EH (cell line): ENCODE measurements around the gene RGS7.
A peak's percentile ranks its signal among the peaks of the same experiment; 100 is the strongest.
"Not testable (repeated sequence)": the region's sequence is repeated elsewhere in the genome, so short reads cannot be mapped to it uniquely, and the experiment has no call there.

Experiments used
- DNase-seq: peaks from one replicate; pipeline ENCODE4 v3.0.0-alpha.2; 2015; ENCODE audit warnings: low read depth

Gene RGS7

DNA sequence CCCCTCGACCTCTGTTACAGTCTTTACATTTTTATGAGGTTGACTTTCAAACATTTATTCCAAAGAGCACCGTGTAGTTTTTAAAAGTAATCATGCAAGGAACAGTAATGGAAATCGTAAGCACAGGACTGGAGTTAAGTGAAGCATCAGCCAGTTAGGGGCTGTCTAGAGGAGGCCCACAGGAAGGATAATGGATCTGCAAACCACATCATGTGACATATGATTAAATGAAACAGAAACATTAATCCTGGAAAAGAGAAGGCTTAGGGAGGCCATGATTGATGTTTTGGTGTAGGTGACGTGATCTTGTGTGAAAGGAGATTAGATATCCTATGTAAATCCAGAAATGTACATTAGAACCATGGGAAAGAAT is 25.0 kb downstream of the RGS7 start:
- no peak for DNase-seq

- no peak for DNase-seq
Measured at GRCh38 chr1:241331328-241332036, 25.5 kb downstream of the RGS7 start.

- DNase-seq, result no peak
Measured at GRCh38 chr1:241330619-241331327, 26.2 kb downstream of the RGS7 start.

- DNase-seq, result no peak
Measured at GRCh38 chr1:241325456-241325855, 31.5 kb downstream of the RGS7 start.

DNA sequence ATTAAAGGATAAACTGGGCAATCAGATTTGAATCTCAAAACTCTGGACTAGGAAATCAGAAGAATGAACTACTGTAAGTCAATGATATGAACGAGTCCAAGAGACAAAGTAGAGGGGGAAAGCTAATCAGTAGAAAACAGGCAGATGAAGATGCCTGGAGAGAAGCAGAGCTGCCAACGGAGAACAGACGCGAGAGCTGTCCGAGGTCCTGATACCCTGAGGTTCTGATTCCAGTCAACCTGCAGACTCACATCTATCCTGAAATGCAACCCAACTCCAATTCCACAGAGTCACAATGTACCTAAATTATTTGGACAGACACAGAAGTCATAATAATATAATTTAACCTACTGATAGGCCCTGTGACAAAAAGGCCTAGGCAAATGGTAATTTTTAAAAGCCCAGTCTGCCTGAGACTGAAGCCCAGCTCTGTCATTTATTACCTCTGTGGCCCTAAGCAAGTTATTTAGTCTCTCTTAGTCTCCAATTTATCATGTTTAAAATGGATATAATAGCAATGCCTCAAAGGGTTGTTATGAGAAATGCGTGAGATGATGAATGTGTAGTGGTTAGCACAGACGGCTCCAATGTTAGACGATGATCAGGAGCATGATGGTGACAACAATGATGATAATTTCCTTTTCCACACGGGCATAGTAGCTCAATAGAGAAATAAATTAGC is 33.4 kb downstream of the RGS7 start:
- peak; percentile 69 for DNase-seq

- DNase-seq, result no peak
Measured at GRCh38 chr1:241317676-241318075, 39.3 kb downstream of the RGS7 start.

DNA sequence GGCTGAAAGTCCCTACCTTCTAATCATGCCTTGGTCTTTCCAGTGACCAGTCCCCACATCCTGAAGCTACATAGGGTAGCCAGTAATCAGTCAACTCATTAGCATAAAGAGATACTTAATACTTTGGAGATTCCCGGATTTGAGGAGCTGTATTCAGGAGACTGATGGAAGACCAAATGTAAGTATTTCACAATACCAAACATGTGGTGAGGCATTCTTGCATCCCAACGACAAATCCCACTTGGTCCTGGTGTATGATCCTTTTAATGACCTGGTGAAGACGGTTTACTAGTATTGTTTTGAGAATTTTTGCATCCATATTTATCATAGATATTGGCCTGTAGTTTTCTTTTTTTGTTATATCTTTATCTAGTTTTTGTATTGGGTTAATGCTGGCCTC is 40.6 kb downstream of the RGS7 start:
- no peak for DNase-seq

- DNase-seq, result peak; percentile 15
Measured at GRCh38 chr1:241311056-241311746, 45.8 kb downstream of the RGS7 start.

DNA sequence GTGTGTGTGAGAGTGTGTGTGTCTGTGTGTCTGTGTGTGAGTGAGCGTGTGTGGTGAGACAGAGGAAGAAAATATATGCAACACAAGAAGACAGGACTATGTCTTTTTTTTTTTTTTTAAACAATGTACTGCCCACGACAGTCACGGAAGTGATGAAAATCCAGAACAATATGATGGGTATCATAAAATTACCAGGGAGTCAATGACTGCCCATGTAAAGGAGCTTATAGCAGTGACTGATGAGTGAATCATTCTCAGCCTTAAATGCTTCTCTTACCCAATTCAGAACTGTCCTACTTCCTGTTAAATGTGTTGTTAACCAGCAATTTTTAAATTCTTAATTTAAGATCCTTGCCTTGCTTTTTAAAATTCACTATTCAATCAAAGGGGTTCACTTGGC is 46.6 kb downstream of the RGS7 start:
- peak; percentile 72 for DNase-seq

- peak; percentile 1 for DNase-seq
Measured at GRCh38 chr1:241309651-241310050, 47.4 kb downstream of the RGS7 start.

GRCh38 chr1:241308471-241308870 is 48.5 kb downstream of the RGS7 start:
- DNase-seq, result no peak

GRCh38 chr1:241308011-241308410 is 49.0 kb downstream of the RGS7 start:
- DNase-seq, result no peak

DNA sequence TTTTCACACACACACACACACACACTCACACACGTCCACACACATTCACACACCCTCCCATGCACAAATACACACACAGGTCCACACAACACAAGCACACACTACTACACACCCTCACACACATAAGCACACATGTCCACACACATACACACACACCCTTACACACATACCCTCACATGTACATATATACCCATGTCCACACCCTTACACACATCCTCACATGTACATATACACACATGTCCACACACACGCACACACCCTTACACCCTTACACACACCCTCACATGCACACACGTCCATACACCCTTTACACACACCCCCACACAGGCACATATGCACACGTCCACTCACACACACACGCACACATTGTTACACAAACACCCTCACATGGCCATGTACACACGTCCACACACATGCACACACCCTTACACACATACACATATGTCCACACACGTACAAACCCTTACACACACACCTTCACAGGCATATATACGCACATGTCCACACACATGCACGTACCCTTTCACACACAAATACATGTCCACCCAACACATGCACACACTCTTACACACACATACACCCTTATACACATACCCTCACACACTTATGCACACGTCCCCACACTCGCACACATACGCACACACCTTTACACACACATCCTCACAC is 50.7 kb downstream of the RGS7 start:
- no peak for DNase-seq

DNA sequence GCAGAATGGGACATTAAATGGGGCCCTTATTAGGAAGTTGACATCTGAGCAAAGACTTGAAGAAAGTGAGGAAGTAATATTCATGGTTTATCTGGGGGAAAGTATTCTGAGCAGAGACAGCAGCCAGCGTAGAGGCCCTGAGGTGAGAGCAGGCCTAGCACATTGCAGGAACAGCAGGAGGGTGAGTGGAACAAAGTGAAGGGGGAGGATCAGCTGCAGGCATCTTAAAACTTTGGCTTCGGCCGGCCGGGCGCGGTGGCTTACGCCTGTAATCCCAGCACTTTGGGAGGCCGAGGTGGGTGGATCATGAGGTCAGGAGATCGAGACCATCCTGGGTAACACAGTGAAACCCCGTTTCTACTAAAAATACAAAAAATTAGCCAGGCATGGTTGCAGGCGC is 55.0 kb downstream of the RGS7 start:
- DNase-seq, result not testable (repeated sequence)

DNA sequence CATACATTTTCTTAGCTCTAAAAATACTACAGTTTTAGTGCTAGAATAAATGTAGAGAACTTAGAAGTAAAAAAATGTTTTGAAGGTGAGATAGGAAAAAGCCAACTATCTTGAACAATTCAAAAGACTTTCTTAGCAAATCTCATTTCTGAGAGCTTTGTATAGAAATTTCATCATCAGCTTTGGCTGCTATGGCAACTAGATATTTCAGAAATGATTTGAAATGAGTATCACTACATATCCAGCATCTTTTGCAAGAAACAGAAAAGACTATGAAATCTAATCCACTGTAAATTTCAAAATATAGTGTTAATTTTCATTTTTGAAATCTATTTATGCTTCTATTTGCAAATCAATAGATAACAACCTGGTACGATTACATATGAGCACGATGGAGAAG is 57.7 kb downstream of the RGS7 start:
- no peak for DNase-seq

GRCh38 chr1:241292973-241293372 is 64.0 kb downstream of the RGS7 start:
- no peak for DNase-seq

DNA sequence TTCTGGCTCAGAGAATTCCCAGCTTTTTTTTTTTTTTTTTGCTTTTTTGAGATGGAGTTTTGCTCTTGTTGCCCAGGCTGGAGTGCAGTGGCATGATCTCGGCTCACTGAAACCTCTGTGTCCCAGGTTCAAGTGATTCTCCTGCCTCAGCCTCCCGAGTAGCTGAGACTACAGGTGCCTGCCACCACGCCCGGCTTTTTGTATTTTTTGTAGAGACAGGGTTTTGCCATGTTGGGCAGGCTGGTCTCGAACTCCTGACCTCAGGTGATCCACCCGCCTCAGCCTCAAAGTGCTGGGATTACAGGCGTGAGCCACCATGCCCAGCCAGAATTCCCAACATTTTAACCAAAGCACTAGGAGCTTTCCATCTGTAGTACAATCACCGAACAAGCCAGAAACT is 65.5 kb downstream of the RGS7 start:
- not testable (repeated sequence) for DNase-seq

DNA sequence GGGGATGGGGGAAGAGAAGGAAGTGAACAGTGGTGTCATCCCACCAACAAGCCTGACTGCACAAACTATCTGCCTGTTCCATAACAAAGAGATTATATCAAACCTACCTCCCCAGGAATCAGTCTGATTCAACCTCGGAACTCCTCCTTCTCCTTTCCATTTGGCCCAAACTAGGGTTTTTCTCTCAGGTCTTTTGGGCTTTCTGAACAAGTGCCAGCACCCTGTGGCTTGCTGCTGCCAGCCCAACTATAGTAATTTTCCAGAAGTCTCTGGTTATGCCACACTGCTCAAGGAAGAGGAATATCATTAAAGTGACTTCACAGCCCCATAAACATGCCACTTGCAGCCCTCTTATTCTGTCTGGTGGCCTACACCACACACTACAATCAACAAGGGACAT is 70.5 kb downstream of the RGS7 start:
- DNase-seq, result no peak

- peak; percentile 18 for DNase-seq
Measured at GRCh38 chr1:241276391-241276790, 80.6 kb downstream of the RGS7 start.

DNA sequence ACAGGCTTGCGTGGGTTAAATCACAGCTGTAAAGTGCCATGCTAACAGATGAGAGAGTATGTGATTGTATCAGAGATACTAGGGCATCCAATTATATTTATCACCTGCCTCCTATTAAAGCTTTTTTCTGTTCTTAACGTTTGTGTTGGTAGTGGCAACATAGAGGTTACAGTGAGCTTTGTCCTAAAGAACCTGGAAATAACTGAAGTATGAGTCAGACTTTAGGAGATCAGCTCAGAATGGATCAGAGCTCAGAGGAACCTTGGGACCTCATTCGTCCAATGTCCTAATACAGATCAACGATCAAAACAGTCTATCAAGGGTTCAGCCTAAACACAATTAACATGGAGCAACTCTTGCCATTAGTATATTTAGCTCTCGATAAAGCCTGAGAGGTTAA is 81.0 kb downstream of the RGS7 start:
- DNase-seq, result no peak

GRCh38 chr1:241275226-241275625 is 81.8 kb downstream of the RGS7 start:
- no peak for DNase-seq

- DNase-seq, result no peak
Measured at GRCh38 chr1:241274693-241275092, 82.3 kb downstream of the RGS7 start.
